Activated CD4-positive, alpha-beta T cell treated with anti-CD3 and anti-CD28 coated beads, Interleukin-2, amount 10 ng/mL, durations not matched to agents 7 days and 5 days (primary cell): Measurements from ENCODE around the gene ANP32B. TPM values are rescaled to one million over a fixed set of nuclear protein-coding genes. Genes with fewer than 3 reads are reported as not detected.
A peak's percentile ranks its signal among the peaks of the same experiment; 100 is the strongest.
"Not testable (repeated sequence)": the region's sequence is repeated elsewhere in the genome, so short reads cannot be mapped to it uniquely, and the experiment has no call there.

Experiments used
- CTCF ChIA-PET: fragments of 350-600 bp; sonication (Branson Sonifier 250); formaldehyde crosslinking; loops from one replicate; lab custom pipeline; 2021; ENCODE audit warnings: antibody characterized with exemption; lab: Charles Lee
- POLR2A ChIA-PET: fragments of 350-600 bp; sonication (Branson Sonifier 250); formaldehyde crosslinking; loops from one replicate; lab custom pipeline; 2021; ENCODE audit warnings: antibody characterized with exemption; lab: Charles Lee
- DNase-seq: peaks from one replicate; pipeline ENCODE4 v3.0.0-alpha.2; 2020
- H3K27ac Mint-ChIP-seq: one replicate; pipeline ENCODE4 v1.8.0; 2021; ENCODE audit warnings: mild to moderate bottlenecking, moderate library complexity, mixed read lengths
- H3K27me3 Mint-ChIP-seq: one replicate; pipeline ENCODE4 v1.8.0; 2021; ENCODE audit warnings: mixed read lengths
- H3K36me3 Mint-ChIP-seq: one replicate; pipeline ENCODE4 v1.8.0; 2021; ENCODE audit warnings: low read depth, mixed read lengths
- H3K4me1 Mint-ChIP-seq: one replicate; pipeline ENCODE4 v1.8.0; 2021; ENCODE audit warnings: mixed read lengths
- H3K4me3 Mint-ChIP-seq: one replicate; pipeline ENCODE4 v1.8.0; 2021; ENCODE audit warnings: mild to moderate bottlenecking, moderate library complexity, mixed read lengths
- H3K9me3 Mint-ChIP-seq: one replicate; pipeline ENCODE4 v1.8.0; 2021; ENCODE audit warnings: mixed read lengths
- total RNA-seq, 2 experiments: library from RNA; stranded (reverse); gene quantifications; one replicate each; pipeline ENCODE4 v1.2.3, GENCODE V29; 2021

The ANP32B gene
- total RNA-seq, 2 experiments from 2014 or later: 358 to 453 TPM

DNA sequence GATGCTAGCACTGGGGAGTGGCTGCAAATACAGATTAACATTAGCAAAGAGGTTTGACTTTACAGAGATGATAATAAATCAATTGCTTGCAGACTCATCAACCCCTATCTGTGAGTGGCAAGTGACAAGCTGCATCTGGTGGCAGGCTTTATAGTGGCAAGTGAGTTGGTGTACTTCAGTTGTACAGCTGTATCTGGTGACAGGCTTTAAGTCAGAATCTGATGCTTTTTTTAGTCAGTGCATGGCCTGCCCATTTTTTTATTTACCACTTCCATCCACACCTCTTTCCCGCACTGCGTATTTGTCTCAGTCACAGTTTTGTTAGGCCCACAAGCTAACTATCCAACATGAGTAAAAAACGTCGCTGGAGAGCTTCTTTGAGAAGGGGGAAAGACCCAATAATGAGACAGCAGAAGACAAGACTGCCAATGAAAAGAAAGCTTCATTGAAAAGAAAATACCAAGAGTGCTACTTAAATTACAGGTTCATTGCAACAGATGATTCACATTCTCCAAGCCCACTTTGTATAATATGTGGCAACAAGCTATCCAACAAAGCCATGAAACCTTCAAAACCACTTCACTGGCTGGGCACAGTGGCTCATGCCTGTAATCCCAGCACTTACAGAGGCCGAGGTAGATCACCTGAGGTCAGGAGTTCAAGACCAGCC, 23.1 kb downstream of the ANP32B start:
- peaks cover 50% of the 10 kb centered on the region for H3K4me1 Mint-ChIP-seq
- ChIA-PET CTCF (interaction anchor here (0.6 to 2.2 kb wide), 8 partner anchors 8 to 404 kb away, joined by 3 to 10 read pairs (median 4); partner anchors contain the start of gene ANP32B), POLR2A (no interaction called here)
- H3K27me3 Mint-ChIP-seq: no peaks in the 10 kb centered on the region
- H3K36me3 Mint-ChIP-seq: peaks cover 77% of the 10 kb centered on the region
- no peak for DNase-seq
- no peaks in the 10 kb centered on the region for H3K9me3 Mint-ChIP-seq
- no peak overlapping the region for H3K4me3 Mint-ChIP-seq
- no peak overlapping the region for H3K27ac Mint-ChIP-seq

DNA sequence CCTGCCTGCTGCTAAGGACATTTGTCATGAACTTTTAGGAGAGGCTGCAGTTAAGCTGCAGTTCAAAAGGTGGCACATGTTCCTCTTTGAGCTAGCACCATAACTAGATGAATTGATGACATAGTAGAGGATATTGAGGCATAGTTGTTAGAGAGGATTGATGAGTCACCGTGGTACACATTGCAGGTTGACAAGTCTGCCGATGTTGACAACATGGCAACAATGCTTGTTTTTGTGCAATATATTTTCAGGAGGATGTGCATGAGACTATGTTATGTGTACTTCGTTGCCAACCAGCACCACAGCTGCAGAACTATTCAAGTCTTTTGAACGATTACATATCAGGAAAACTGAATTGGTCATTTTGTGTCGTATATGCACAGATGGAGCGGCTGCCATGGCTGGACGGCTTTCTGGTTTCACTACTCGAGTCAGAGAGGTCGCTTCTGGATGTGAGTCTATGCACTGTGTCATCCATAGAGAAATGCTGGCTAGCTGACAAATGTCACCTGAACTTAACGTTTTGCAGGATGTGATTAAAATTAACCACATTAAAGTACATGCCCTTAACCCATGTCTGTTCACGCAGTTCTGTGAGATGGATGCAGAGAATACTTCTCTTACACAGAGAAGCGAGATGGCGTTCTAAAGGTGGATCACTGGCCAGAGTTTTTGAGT, 24.2 kb downstream of the ANP32B start:
- Mint-ChIP-seq H3K27ac (peak overlapping the region; percentile 66), H3K4me1 (peaks cover 45% of the 10 kb centered on the region), H3K9me3 (no peaks in the 10 kb centered on the region), H3K4me3 (no peak overlapping the region), H3K27me3 (no peaks in the 10 kb centered on the region), H3K36me3 (peaks cover 81% of the 10 kb centered on the region)
- ChIA-PET POLR2A (no interaction called here), CTCF (interaction anchor here (0.6 to 2.0 kb wide), 8 partner anchors 10 to 105 kb away, joined by 3 to 10 read pairs (median 3); partner anchors contain the start of gene ANP32B)
- no peak for DNase-seq

DNA sequence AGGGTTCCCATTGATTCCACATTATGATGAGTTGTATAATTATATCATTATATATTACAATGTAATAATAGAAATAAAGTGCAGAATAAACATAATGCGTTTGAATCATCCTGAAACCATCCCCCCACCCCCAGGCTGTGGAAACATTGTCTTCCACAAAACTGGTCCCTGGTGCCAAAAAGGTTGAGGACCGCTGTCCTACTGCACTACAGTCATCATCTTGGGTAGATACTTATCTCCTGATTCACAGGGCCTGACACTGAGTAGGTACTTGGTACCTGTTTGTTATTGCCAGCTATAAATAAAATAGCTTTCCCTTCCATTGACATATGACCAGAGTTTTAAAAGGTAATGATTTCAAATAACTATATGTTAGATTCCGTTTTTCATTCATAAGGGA, 25.6 kb downstream of the ANP32B start:
- no peak for DNase-seq
- H3K27me3 Mint-ChIP-seq: no peaks in the 10 kb centered on the region
- H3K4me1 Mint-ChIP-seq: peaks cover 43% of the 10 kb centered on the region
- POLR2A ChIA-PET: no interaction called here
- no peak overlapping the region for H3K27ac Mint-ChIP-seq
- CTCF ChIA-PET: interaction anchor here (0.9 kb wide), 1 partner anchor 26 kb away, joined by 3 read pairs; the partner anchor contains the start of gene ANP32B
- H3K4me3 Mint-ChIP-seq: no peak overlapping the region
- no peaks in the 10 kb centered on the region for H3K9me3 Mint-ChIP-seq
- peaks cover 84% of the 10 kb centered on the region for H3K36me3 Mint-ChIP-seq

DNA sequence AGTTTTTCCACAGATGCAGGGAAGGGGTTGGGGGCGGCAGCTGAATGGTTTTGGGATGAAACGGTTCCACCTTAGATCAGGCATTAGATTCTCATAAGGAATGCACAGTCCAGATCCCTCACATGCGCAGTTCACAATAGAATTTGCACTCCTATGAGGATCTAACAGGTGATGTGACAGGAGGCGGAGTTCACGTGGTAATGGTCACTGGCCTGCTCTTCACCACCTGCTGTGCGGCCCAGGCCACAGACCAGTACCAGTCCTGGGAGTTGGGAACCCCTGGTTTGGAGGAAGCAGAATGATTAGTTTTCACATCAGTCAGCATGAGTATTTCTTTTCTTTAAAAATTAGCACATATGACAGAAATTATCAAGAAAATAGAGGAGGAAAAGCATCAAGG, 26.3 kb downstream of the ANP32B start:
- Mint-ChIP-seq H3K27me3 (no peaks in the 10 kb centered on the region), H3K27ac (no peak overlapping the region), H3K4me1 (peaks cover 38% of the 10 kb centered on the region), H3K9me3 (no peaks in the 10 kb centered on the region), H3K4me3 (no peak overlapping the region), H3K36me3 (peaks cover 79% of the 10 kb centered on the region)
- CTCF ChIA-PET: interaction anchor here (0.9 kb wide), 1 partner anchor 26 kb away, joined by 3 read pairs; the partner anchor contains the start of gene ANP32B
- POLR2A ChIA-PET: no interaction called here
- no peak for DNase-seq

DNA sequence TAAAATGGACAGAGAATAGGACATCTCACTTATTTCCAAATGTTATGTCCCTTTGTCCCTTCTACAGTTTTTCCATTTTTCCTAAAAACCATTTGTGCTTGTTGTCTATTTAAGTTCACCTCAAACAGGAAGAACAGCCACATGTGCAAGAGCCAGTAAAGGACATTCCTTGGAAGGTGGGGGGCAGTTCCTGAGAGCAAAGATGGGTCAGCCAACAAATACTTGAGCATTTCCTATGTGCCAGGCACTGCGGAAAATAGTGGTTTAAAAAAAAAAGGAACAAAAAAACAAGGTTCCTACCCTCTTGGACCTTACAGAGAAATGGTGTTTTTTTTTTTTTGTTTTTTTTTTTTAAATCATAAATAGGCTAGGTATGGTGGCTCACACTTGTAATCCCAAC, 26.8 kb downstream of the ANP32B start:
- Mint-ChIP-seq H3K27ac (no peak overlapping the region), H3K36me3 (peaks cover 79% of the 10 kb centered on the region), H3K4me1 (peaks cover 34% of the 10 kb centered on the region), H3K4me3 (no peak overlapping the region), H3K27me3 (no peaks in the 10 kb centered on the region), H3K9me3 (no peaks in the 10 kb centered on the region)
- POLR2A ChIA-PET: no interaction called here
- no peak for DNase-seq
- CTCF ChIA-PET: no interaction called here

DNA sequence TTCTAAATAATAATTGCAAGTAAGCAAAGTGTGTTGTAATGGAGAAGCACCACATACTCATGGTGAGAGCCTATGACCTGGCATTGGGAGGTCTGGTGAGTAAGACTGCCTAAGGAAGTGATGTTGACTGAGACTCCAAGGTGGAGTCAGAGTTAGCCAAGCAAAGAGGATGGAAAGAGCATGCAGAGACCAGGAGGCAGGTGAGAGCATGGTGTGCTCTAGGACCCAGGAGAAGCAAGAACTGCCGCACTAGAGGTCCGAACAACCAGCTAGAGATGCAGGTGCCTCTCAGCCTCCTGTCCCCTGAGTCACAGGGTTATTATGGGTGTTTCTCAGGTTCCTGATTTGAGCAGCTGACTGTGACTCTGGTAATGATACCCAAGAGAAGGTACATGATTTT, 27.3 kb downstream of the ANP32B start:
- H3K4me3 Mint-ChIP-seq: no peak overlapping the region
- H3K9me3 Mint-ChIP-seq: no peaks in the 10 kb centered on the region

DNA sequence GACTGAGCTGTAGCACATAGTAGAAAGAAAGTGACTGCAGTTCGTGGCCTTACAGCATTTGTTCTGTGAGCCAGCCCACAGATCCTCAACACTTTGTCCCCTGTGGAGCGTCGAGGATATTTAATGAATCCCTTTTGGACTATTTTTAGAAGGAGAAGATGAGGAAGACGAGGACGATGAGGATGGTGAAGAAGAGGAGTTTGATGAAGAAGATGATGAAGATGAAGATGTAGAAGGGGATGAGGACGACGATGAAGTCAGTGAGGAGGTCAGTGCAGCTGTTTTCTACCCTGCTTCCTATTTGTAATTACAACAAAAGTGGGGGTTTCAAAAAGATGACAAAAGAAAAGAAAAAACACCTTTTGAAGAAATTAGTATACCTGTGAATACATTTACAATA, 28.0 kb downstream of the ANP32B start:
- H3K9me3 Mint-ChIP-seq: no peaks in the 10 kb centered on the region
- H3K27me3 Mint-ChIP-seq: no peaks in the 10 kb centered on the region
- H3K36me3 Mint-ChIP-seq: peaks cover 78% of the 10 kb centered on the region
- CTCF ChIA-PET: no interaction called here
- POLR2A ChIA-PET: no interaction called here
- no peak overlapping the region for H3K4me3 Mint-ChIP-seq
- DNase-seq: no peak
- H3K27ac Mint-ChIP-seq: peak overlapping the region; percentile 0
- H3K4me1 Mint-ChIP-seq: peaks cover 29% of the 10 kb centered on the region

More for the DNA sequence above, 27.3 kb downstream of the ANP32B start:
- Mint-ChIP-seq H3K27me3 (no peaks in the 10 kb centered on the region), H3K36me3 (peaks cover 81% of the 10 kb centered on the region), H3K4me1 (peaks cover 34% of the 10 kb centered on the region), H3K27ac (peak overlapping the region; percentile 60)
- DNase-seq: no peak
- CTCF ChIA-PET: interaction anchor here (0.6 kb wide), 1 partner anchor 87 kb away, joined by 4 read pairs; no protein-coding TSS in a partner anchor
- POLR2A ChIA-PET: no interaction called here

DNA sequence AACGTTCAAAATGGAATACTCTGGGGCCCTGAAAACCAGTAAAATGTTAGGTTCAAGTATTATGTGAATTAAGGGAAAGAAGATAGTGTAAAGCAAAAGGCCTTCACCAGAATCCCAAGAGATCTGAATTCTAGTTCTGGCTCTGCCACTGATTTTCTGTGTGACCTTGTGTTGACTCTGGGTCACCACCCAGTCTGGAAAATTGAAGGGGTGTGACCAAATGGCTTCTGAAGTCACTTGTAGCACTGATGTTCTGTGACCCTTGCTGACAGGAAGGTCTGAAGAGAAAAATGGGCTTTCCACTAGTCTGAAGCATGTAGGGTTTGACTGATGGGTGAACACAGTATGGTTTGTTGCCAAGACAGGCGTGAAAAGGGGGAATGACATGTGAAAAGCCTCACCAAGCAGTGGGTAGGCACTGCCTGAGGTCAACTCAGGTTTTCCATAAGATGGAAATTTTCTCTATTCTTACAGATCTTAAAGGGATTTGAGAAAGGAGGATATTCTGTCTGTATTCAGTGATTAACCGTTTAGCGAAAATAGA, 33.1 kb downstream of the ANP32B start:
- Mint-ChIP-seq H3K27me3 (no peaks in the 10 kb centered on the region), H3K27ac (no peak overlapping the region), H3K36me3 (peaks cover 73% of the 10 kb centered on the region), H3K9me3 (no peaks in the 10 kb centered on the region), H3K4me3 (no peak overlapping the region), H3K4me1 (peaks cover 1% of the 10 kb centered on the region)
- ChIA-PET POLR2A (no interaction called here), CTCF (interaction anchor here (2.1 kb wide), 1 partner anchor 19 kb away, joined by 5 read pairs; no protein-coding TSS in a partner anchor)
- no peak for DNase-seq

DNA sequence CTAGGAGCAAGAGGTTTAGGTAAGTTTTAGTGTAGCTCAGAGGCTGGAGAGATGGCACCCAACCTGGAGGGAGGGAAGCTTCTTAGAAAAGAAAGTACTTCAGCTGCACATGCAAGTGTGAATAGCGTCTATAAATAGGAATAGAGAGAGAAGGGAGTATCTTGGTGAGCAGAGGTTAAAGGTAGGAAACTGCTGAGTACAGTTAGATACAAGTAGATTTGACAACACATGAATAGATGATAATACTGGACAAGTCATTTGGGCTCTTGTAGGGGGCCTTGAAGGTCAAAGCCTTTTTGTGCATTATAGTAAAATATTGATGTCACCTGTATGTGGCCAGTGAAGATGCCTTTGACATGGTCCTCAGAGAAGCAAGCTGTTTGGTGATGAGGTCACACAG, 34.2 kb downstream of the ANP32B start:
- Mint-ChIP-seq H3K27ac (no peak overlapping the region), H3K36me3 (peaks cover 64% of the 10 kb centered on the region), H3K4me1 (peaks cover 1% of the 10 kb centered on the region), H3K27me3 (no peaks in the 10 kb centered on the region), H3K4me3 (no peak overlapping the region), H3K9me3 (no peaks in the 10 kb centered on the region)
- CTCF ChIA-PET: interaction anchor here (2.1 kb wide), 1 partner anchor 17 kb away, joined by 5 read pairs; no protein-coding TSS in a partner anchor
- DNase-seq: no peak
- POLR2A ChIA-PET: no interaction called here

DNA sequence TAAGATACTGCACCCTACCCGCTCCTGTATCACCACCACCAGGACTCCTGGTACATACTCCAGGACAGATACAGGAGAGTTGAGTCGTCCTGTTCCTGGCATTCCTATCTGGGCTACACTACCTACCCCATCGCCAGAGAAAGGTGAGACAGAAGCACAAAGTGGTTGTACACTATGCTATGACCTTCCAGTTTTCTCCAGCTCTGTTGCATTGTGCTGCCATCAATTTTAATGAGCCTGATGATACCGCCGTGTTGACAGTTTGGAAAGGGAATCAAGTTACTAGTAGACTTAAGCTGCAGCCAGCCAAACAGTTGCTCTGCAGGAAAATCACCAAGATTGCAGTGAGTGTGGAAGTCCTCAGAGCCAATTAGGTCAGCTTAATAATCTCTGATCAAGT, 35.2 kb downstream of the ANP32B start:
- ChIA-PET POLR2A (no interaction called here), CTCF (interaction anchor here (2.1 to 2.5 kb wide), 2 partner anchors 12 to 16 kb away, joined by 5 to 7 read pairs; no protein-coding TSS in a partner anchor)
- DNase-seq: no peak
- Mint-ChIP-seq H3K9me3 (no peaks in the 10 kb centered on the region), H3K4me3 (no peak overlapping the region), H3K27ac (no peak overlapping the region), H3K36me3 (peaks cover 58% of the 10 kb centered on the region), H3K4me1 (peaks cover 1% of the 10 kb centered on the region), H3K27me3 (no peaks in the 10 kb centered on the region)

DNA sequence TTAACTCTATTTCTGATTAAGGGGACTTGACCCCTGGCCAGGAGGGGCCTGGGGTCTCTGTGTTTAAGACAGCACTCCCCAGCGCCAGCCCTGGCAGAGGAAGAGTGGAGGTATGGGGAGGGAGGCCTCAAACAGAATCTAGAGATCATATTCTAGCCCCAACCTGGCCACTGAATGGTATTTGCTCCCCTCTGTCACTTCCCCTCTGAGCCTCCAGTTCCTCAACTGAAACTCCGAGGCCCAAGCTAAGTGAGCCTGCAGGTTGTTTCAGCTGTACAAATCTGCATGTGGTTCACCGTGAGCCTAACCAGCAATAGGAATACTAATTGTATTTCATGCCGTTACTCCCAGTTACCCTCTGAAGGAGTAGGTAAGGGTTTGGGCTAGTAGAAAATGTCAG, 36.0 kb downstream of the ANP32B start:
- Mint-ChIP-seq H3K36me3 (peaks cover 56% of the 10 kb centered on the region), H3K27me3 (no peaks in the 10 kb centered on the region), H3K4me3 (no peak overlapping the region), H3K9me3 (no peaks in the 10 kb centered on the region), H3K4me1 (peaks cover 1% of the 10 kb centered on the region), H3K27ac (no peak overlapping the region)
- CTCF ChIA-PET: interaction anchor here (1.2 to 2.5 kb wide), 3 partner anchors 13 to 79 kb away, joined by 3 to 7 read pairs (median 3); no protein-coding TSS in a partner anchor
- POLR2A ChIA-PET: no interaction called here
- no peak for DNase-seq

DNA sequence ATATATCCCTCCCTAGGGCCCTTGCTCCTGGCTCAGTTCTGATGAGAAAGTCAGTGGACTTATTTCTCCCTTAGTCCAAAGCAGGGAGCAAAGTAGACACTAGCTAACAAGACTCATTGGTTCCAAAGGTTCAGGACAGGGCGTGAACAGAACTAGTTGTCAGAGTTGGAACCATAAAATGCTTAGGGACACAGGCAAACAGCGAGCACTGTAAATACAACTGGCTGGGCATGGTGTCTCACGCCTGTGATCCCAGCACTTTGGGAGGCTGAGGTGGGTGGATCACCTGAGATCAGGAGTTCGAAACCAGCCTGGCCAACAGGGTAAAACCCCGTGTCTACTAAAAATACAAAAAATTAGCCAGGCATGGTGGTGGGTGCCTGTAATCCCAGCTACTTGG, 36.7 kb downstream of the ANP32B start:
- H3K27me3 Mint-ChIP-seq, H3K4me1 Mint-ChIP-seq, DNase-seq, H3K4me3 Mint-ChIP-seq, H3K9me3 Mint-ChIP-seq, POLR2A ChIA-PET, H3K27ac Mint-ChIP-seq: not testable (repeated sequence)
- peaks cover 51% of the 10 kb centered on the region for H3K36me3 Mint-ChIP-seq
- CTCF ChIA-PET: interaction anchor here (0.5 to 2.5 kb wide), 4 partner anchors 14 to 78 kb away, joined by 3 to 7 read pairs (median 4); no protein-coding TSS in a partner anchor
